H1 (cell line): ENCODE data around the gene RPAP3. TPM values are rescaled to one million over a fixed set of nuclear protein-coding genes. Genes with fewer than 3 reads are reported as not detected.

Experiments
- CTCF ChIA-PET: fragments of 300-600 bp; sonication (Branson Sonifier 250); formaldehyde crosslinking; loops from one replicate; lab custom pipeline; 2021; ENCODE audit not compliant: partially characterized antibody; lab: Charles Lee
- POLR2A ChIA-PET: fragments of 300-600 bp; sonication (Branson Sonifier 250); formaldehyde crosslinking; loops from one replicate; lab custom pipeline; 2021; ENCODE audit warnings: inconsistent platforms; ENCODE audit not compliant: partially characterized antibody; lab: Charles Lee
- DNase-seq, 2 experiments: peaks; one replicate each; pipeline versions ENCODE4 v3.0.0 to v3.0.0-alpha.2; 2010 to 2022; ENCODE audit warnings: low spot score in 2 of 2, low read depth in 1 of 2, mixed read lengths in 1 of 2
- FAIRE-seq: peaks from 2 replicates; lab custom pipeline; 2011; peaks lifted over from hg19 to GRCh38; lab: Jason Lieb, UNC
- H2AFZ ChIP-seq: 2 replicates; pipeline ENCODE4 v1.8.1; 2012; ENCODE audit warnings: low read length, inconsistent platforms
- H2AK5ac ChIP-seq: 2 replicates; pipeline ENCODE4 v1.6.1; 2013; ENCODE audit warnings: low read depth, low read length
- H2BK120ac ChIP-seq: replicated peaks from 2 replicates; pipeline ENCODE3; 2013; ENCODE audit warnings: low read depth, low read length, inconsistent platforms
- H2BK12ac ChIP-seq: 2 replicates; pipeline ENCODE4 v1.6.1; 2013; ENCODE audit warnings: low read depth, low read length
- H2BK15ac ChIP-seq: 2 replicates; pipeline ENCODE4 v1.6.1; 2013; ENCODE audit warnings: low read length
- H2BK20ac ChIP-seq: 2 replicates; pipeline ENCODE4 v1.6.1; 2013; ENCODE audit warnings: low read length
- H2BK5ac ChIP-seq: 2 replicates; pipeline ENCODE4 v1.6.1; 2013; ENCODE audit warnings: low read depth, low read length
- H3K14ac ChIP-seq: 2 replicates; pipeline ENCODE4 v1.6.1; 2013; ENCODE audit warnings: inconsistent platforms; ENCODE audit not compliant: insufficient read length
- H3K18ac ChIP-seq: 2 replicates; pipeline ENCODE4 v1.6.1; 2013; ENCODE audit warnings: low read length; ENCODE audit errors: extremely low read depth
- H3K23ac ChIP-seq: 2 replicates; pipeline ENCODE4 v1.6.1; 2013; ENCODE audit warnings: inconsistent platforms; ENCODE audit not compliant: insufficient read length
- H3K23me2 ChIP-seq: 2 replicates; pipeline ENCODE4 v1.6.1; 2013; ENCODE audit warnings: low read depth, low read length
- H3K27ac ChIP-seq: 2 replicates; pipeline ENCODE4 v1.6.1; 2011; ENCODE audit warnings: low read depth, low read length, inconsistent platforms
- H3K27me3 ChIP-seq, 4 experiments: replicated peaks in 1 of 4; 1 replicate in 1 of 4; 2 replicates in 3 of 4; pipeline versions ENCODE4 v1.6.1 to v1.8.1; 2011 to 2013; ENCODE audit warnings: low read length in 3 of 4, mild to moderate bottlenecking in 3 of 4, inconsistent platforms in 2 of 4, mixed read lengths in 2 of 4, moderate library complexity in 1 of 4; ENCODE audit not compliant: control insufficient read depth in 3 of 4, insufficient read depth in 3 of 4; ENCODE audit errors: extremely low read depth in 1 of 4
- H3K36me3 ChIP-seq, 4 experiments: 2 replicates each; pipeline versions ENCODE4 v1.6.1 to v1.8.1; 2011 to 2013; ENCODE audit warnings: mild to moderate bottlenecking in 4 of 4, low read length in 3 of 4, moderate library complexity in 2 of 4, control low read depth in 1 of 4, inconsistent platforms in 1 of 4; ENCODE audit not compliant: insufficient read depth in 4 of 4, control insufficient read depth in 2 of 4
- H3K4ac ChIP-seq: replicated peaks from 2 replicates; pipeline ENCODE3; 2013; ENCODE audit warnings: low read length, low read depth, mixed read lengths, inconsistent platforms; ENCODE audit not compliant: insufficient read length
- H3K4me1 ChIP-seq, 4 experiments: replicated peaks in 1 of 4; 1 replicate in 1 of 4; 2 replicates in 3 of 4; pipeline versions ENCODE4 v1.6.1 to v1.8.1; 2011 to 2013; ENCODE audit warnings: low read length in 3 of 4, inconsistent platforms in 2 of 4, mixed read lengths in 1 of 4; ENCODE audit not compliant: insufficient read depth in 4 of 4, control insufficient read depth in 3 of 4
- H3K4me2 ChIP-seq, 2 experiments: 2 replicates each; pipeline versions ENCODE4 v1.6.1 to v1.8.1; 2011 to 2013; ENCODE audit warnings: low read depth in 2 of 2, low read length in 2 of 2, control low read depth in 1 of 2, inconsistent platforms in 1 of 2, mild to moderate bottlenecking in 1 of 2; ENCODE audit not compliant: insufficient read depth in 1 of 2
- H3K4me3 ChIP-seq, 4 experiments: fragments of 200-600, 300-600 bp in 1 of 4; sonication (generic), shearing (Covaris generic), sonication (Bioruptor Twin) in 1 of 4; 2 replicates each; pipeline versions ENCODE4 v1.5.1 to v1.8.1; 2011 to 2016; ENCODE audit warnings: low read length in 4 of 4, low read depth in 3 of 4, control low read depth in 2 of 4, inconsistent platforms in 2 of 4, mild to moderate bottlenecking in 2 of 4, mixed read lengths in 1 of 4, moderate library complexity in 1 of 4; ENCODE audit not compliant: insufficient read depth in 2 of 4; ENCODE audit errors: extremely low read depth in 1 of 4
- H3K56ac ChIP-seq: replicated peaks from 2 replicates; pipeline ENCODE3; 2013; ENCODE audit warnings: low read depth, mild to moderate bottlenecking, mixed read lengths, low read length, inconsistent platforms; ENCODE audit not compliant: insufficient read length
- H3K79me1 ChIP-seq: 2 replicates; pipeline ENCODE4 v1.6.1; 2013; ENCODE audit warnings: low read depth, low read length, control low read depth
- H3K79me2 ChIP-seq, 2 experiments: 2 replicates each; pipeline versions ENCODE4 v1.6.1 to v1.8.1; 2012 to 2013; ENCODE audit warnings: low read length in 2 of 2, mild to moderate bottlenecking in 2 of 2, inconsistent platforms in 1 of 2; ENCODE audit not compliant: insufficient read depth in 2 of 2, control insufficient read depth in 1 of 2
- H3K9ac ChIP-seq, 4 experiments: replicated peaks in 1 of 4; 1 replicate in 1 of 4; 2 replicates in 3 of 4; pipeline versions ENCODE4 v1.6.1 to v1.8.1; 2011 to 2013; ENCODE audit warnings: low read depth in 3 of 4, low read length in 3 of 4, control low read depth in 2 of 4, mild to moderate bottlenecking in 2 of 4, moderate library complexity in 2 of 4, inconsistent platforms in 1 of 4; ENCODE audit errors: extremely low read depth in 1 of 4
- H3K9me3 ChIP-seq, 2 experiments: 2 replicates each; pipeline versions ENCODE4 v1.6.1 to v1.8.1; 2012 to 2013; ENCODE audit warnings: mild to moderate bottlenecking in 2 of 2, moderate library complexity in 2 of 2, control low read depth in 1 of 2, inconsistent platforms in 1 of 2, low read depth in 1 of 2, low read length in 1 of 2, mixed read lengths in 1 of 2; ENCODE audit not compliant: insufficient read depth in 2 of 2
- H4K20me1 ChIP-seq, 2 experiments: replicated peaks in 1 of 2; 2 replicates each; pipeline versions ENCODE3 to v1.8.1; 2011 to 2013; ENCODE audit warnings: inconsistent platforms in 2 of 2, low read length in 2 of 2, mild to moderate bottlenecking in 1 of 2; ENCODE audit not compliant: insufficient read depth in 2 of 2, control insufficient read depth in 1 of 2
- H4K5ac ChIP-seq: 2 replicates; pipeline ENCODE4 v1.6.1; 2013; ENCODE audit warnings: low read length, low read depth, mixed read lengths, inconsistent platforms; ENCODE audit not compliant: insufficient read length
- H4K8ac ChIP-seq: 2 replicates; pipeline ENCODE4 v1.8.0; 2013; ENCODE audit warnings: mild to moderate bottlenecking, moderate library complexity, low read length, inconsistent platforms; ENCODE audit not compliant: insufficient read depth; ENCODE audit errors: extremely low read depth
- H4K91ac ChIP-seq: replicated peaks from 2 replicates; pipeline ENCODE3; 2013; ENCODE audit warnings: low read length, mixed read lengths, inconsistent platforms; ENCODE audit not compliant: insufficient read length
- HDAC2 ChIP-seq, 2 experiments: fragments of 300-600 bp in 1 of 2; sonication (generic) in 1 of 2; IDR thresholded peaks; 2 replicates each; pipeline ENCODE4 v1.6.1; 2011 to 2012; ENCODE audit warnings: low read depth in 2 of 2, low read length in 2 of 2, mild to moderate bottlenecking in 2 of 2, moderate library complexity in 2 of 2, borderline replicate concordance in 1 of 2, inconsistent platforms in 1 of 2
- MAFK ChIP-seq: IDR thresholded peaks from 2 replicates; pipeline ENCODE4 v1.6.1; 2012; ENCODE audit warnings: low read depth, mild to moderate bottlenecking, improper control_type of control experiment, low read length
- WGBS, 2 experiments: shearing (Covaris generic) in 1 of 2; methylation state at CpG; one replicate each; pipeline versions ENCODE4 v1.1.6 to v1.1.7; 2013 to 2015; ENCODE audit warnings: low lambda C conversion rate in 2 of 2, mixed read lengths in 2 of 2, inconsistent platforms in 1 of 2, low coverage in 1 of 2, missing lambda C conversion rate in 1 of 2; ENCODE audit not compliant: insufficient replicate concordance in 2 of 2, insufficient coverage in 1 of 2, insufficient read length in 1 of 2; ENCODE audit errors: extremely low coverage in 1 of 2, missing lambda C conversion rate in 1 of 2; 5-methylcytosine and 5-hydroxymethylcytosine counted together
- polyA plus RNA-seq, 7 experiments: library from polyadenylated mRNA; depleted of rRNA in 3 of 7; stranded (reverse) in 5 of 7; unstranded in 2 of 7; fragments of >200 nt in 5 of 7; fragments of 200-250 nt in 2 of 7; gene quantifications; 1 replicate in 5 of 7; 2 replicates in 1 of 7; 4 replicates in 1 of 7; pipeline versions ENCODE4 v1.2.1 to v1.2.3, GENCODE V29; 2011 to 2013; ENCODE audit warnings: missing spikeins in 2 of 7, mixed read lengths in 2 of 7
- total RNA-seq: library from RNA; stranded (reverse); fragmentation: NEBNext Ultra II Directional; extraction: Animal tissue kit (Norgen Biotek cat#: 25700); gene quantifications from 2 replicates; pipeline ENCODE4 v1.2.1, GENCODE V29; 2021

Gene RPAP3
- total and polyA plus RNA-seq, 2 of the 8 experiments (the other 6 are each of a cell fraction or from before 2014, with no cell fraction given) = 6.4 to 60.5 TPM

- Histone ChIP-seq H4K91ac (no peak overlapping the region), H2BK120ac (no peak overlapping the region), H4K5ac (no peak overlapping the region), H3K4ac (no peak overlapping the region), H2AK5ac (no peak overlapping the region), H3K36me3 (0 out of 8 replicates have a peak, but pooled peaks cover 0 to 3% (median 0%) of the 10 kb centered on the region in 4 experiments), H2AFZ (no peak overlapping the region), H3K4me2 (no peak overlapping the region), H3K79me2 (no peaks in the 10 kb centered on the region), H4K20me1 (no peaks in the 10 kb centered on the region), H3K27me3 (no peaks in the 10 kb centered on the region), H2BK20ac (no peak overlapping the region), H3K56ac (no peak overlapping the region), H4K8ac (no peak overlapping the region), H2BK12ac (no peak overlapping the region), H3K23me2 (no peaks in the 10 kb centered on the region; the same call in 1 of the 2 replicates), H3K18ac (no peak overlapping the region), H3K4me3 (no peak overlapping the region), H3K9ac (no peak overlapping the region; a peak in 1 of 7 replicates), H3K79me1 (no peaks in the 10 kb centered on the region), H3K4me1 (no peaks in the 10 kb centered on the region), H3K14ac (no peak overlapping the region), H3K9me3 (peaks cover 21 to 22% of the 10 kb centered on the region in 2 experiments), H2BK5ac (no peak overlapping the region), H2BK15ac (no peak overlapping the region), H3K23ac (no peak overlapping the region), H3K27ac (no peak overlapping the region)
- WGBS, 2 experiments = 90% methylated on average over 4 of the region's 4 CpGs; no CpG with 5 or more reads in 1 of the 2 experiments
- DNase-seq (no peak), FAIRE-seq (no peak)
- CTCF ChIA-PET = no interaction called here
- POLR2A ChIA-PET = no interaction called here
- no peak for TF ChIP-seq MAFK
- TF ChIP-seq HDAC2 (IDR thresholded peaks at IDR 0.05; ENCODE audit: borderline replicate concordance in 1 of 2, low read depth in 2 of 2, low read length in 2 of 2) = no peak
These were observed 88.4 kb downstream of the RPAP3 start for GRCh38 chr12:47617476-47617875.
